H1 (cell line): Measurements from ENCODE around the gene EBNA1BP2. TPM values are rescaled to one million over a fixed set of nuclear protein-coding genes. Genes with fewer than 3 reads are reported as not detected.

ENCODE experiments used
- CTCF ChIA-PET: fragments of 300-600 bp; sonication (Branson Sonifier 250); formaldehyde crosslinking; loops from one replicate; lab custom pipeline; 2021; ENCODE audit not compliant: partially characterized antibody; lab: Charles Lee
- POLR2A ChIA-PET: fragments of 300-600 bp; sonication (Branson Sonifier 250); formaldehyde crosslinking; loops from one replicate; lab custom pipeline; 2021; ENCODE audit warnings: inconsistent platforms; ENCODE audit not compliant: partially characterized antibody; lab: Charles Lee
- DNase-seq, 2 experiments: peaks; one replicate each; pipeline versions ENCODE4 v3.0.0 to v3.0.0-alpha.2; 2010 to 2022; ENCODE audit warnings: low spot score in 2 of 2, low read depth in 1 of 2, mixed read lengths in 1 of 2
- FAIRE-seq: peaks from 2 replicates; lab custom pipeline; 2011; peaks lifted over from hg19 to GRCh38; lab: Jason Lieb, UNC
- H2AFZ ChIP-seq: 2 replicates; pipeline ENCODE4 v1.8.1; 2012; ENCODE audit warnings: low read length, inconsistent platforms
- H2AK5ac ChIP-seq: 2 replicates; pipeline ENCODE4 v1.6.1; 2013; ENCODE audit warnings: low read depth, low read length
- H2BK120ac ChIP-seq: replicated peaks from 2 replicates; pipeline ENCODE3; 2013; ENCODE audit warnings: low read depth, low read length, inconsistent platforms
- H2BK12ac ChIP-seq: 2 replicates; pipeline ENCODE4 v1.6.1; 2013; ENCODE audit warnings: low read depth, low read length
- H2BK15ac ChIP-seq: 2 replicates; pipeline ENCODE4 v1.6.1; 2013; ENCODE audit warnings: low read length
- H2BK20ac ChIP-seq: 2 replicates; pipeline ENCODE4 v1.6.1; 2013; ENCODE audit warnings: low read length
- H2BK5ac ChIP-seq: 2 replicates; pipeline ENCODE4 v1.6.1; 2013; ENCODE audit warnings: low read depth, low read length
- H3K14ac ChIP-seq: 2 replicates; pipeline ENCODE4 v1.6.1; 2013; ENCODE audit warnings: inconsistent platforms; ENCODE audit not compliant: insufficient read length
- H3K18ac ChIP-seq: 2 replicates; pipeline ENCODE4 v1.6.1; 2013; ENCODE audit warnings: low read length; ENCODE audit errors: extremely low read depth
- H3K23ac ChIP-seq: 2 replicates; pipeline ENCODE4 v1.6.1; 2013; ENCODE audit warnings: inconsistent platforms; ENCODE audit not compliant: insufficient read length
- H3K23me2 ChIP-seq: 2 replicates; pipeline ENCODE4 v1.6.1; 2013; ENCODE audit warnings: low read depth, low read length
- H3K27ac ChIP-seq: 2 replicates; pipeline ENCODE4 v1.6.1; 2011; ENCODE audit warnings: low read depth, low read length, inconsistent platforms
- H3K27me3 ChIP-seq, 4 experiments: replicated peaks in 1 of 4; 1 replicate in 1 of 4; 2 replicates in 3 of 4; pipeline versions ENCODE4 v1.6.1 to v1.8.1; 2011 to 2013; ENCODE audit warnings: low read length in 3 of 4, mild to moderate bottlenecking in 3 of 4, inconsistent platforms in 2 of 4, mixed read lengths in 2 of 4, moderate library complexity in 1 of 4; ENCODE audit not compliant: control insufficient read depth in 3 of 4, insufficient read depth in 3 of 4; ENCODE audit errors: extremely low read depth in 1 of 4
- H3K36me3 ChIP-seq, 4 experiments: 2 replicates each; pipeline versions ENCODE4 v1.6.1 to v1.8.1; 2011 to 2013; ENCODE audit warnings: mild to moderate bottlenecking in 4 of 4, low read length in 3 of 4, moderate library complexity in 2 of 4, control low read depth in 1 of 4, inconsistent platforms in 1 of 4; ENCODE audit not compliant: insufficient read depth in 4 of 4, control insufficient read depth in 2 of 4
- H3K4ac ChIP-seq: replicated peaks from 2 replicates; pipeline ENCODE3; 2013; ENCODE audit warnings: low read length, low read depth, mixed read lengths, inconsistent platforms; ENCODE audit not compliant: insufficient read length
- H3K4me1 ChIP-seq, 4 experiments: replicated peaks in 1 of 4; 1 replicate in 1 of 4; 2 replicates in 3 of 4; pipeline versions ENCODE4 v1.6.1 to v1.8.1; 2011 to 2013; ENCODE audit warnings: low read length in 3 of 4, inconsistent platforms in 2 of 4, mixed read lengths in 1 of 4; ENCODE audit not compliant: insufficient read depth in 4 of 4, control insufficient read depth in 3 of 4
- H3K4me2 ChIP-seq, 2 experiments: 2 replicates each; pipeline versions ENCODE4 v1.6.1 to v1.8.1; 2011 to 2013; ENCODE audit warnings: low read depth in 2 of 2, low read length in 2 of 2, control low read depth in 1 of 2, inconsistent platforms in 1 of 2, mild to moderate bottlenecking in 1 of 2; ENCODE audit not compliant: insufficient read depth in 1 of 2
- H3K4me3 ChIP-seq, 4 experiments: fragments of 200-600, 300-600 bp in 1 of 4; sonication (generic), shearing (Covaris generic), sonication (Bioruptor Twin) in 1 of 4; 2 replicates each; pipeline versions ENCODE4 v1.5.1 to v1.8.1; 2011 to 2016; ENCODE audit warnings: low read length in 4 of 4, low read depth in 3 of 4, control low read depth in 2 of 4, inconsistent platforms in 2 of 4, mild to moderate bottlenecking in 2 of 4, mixed read lengths in 1 of 4, moderate library complexity in 1 of 4; ENCODE audit not compliant: insufficient read depth in 2 of 4; ENCODE audit errors: extremely low read depth in 1 of 4
- H3K56ac ChIP-seq: replicated peaks from 2 replicates; pipeline ENCODE3; 2013; ENCODE audit warnings: low read depth, mild to moderate bottlenecking, mixed read lengths, low read length, inconsistent platforms; ENCODE audit not compliant: insufficient read length
- H3K79me1 ChIP-seq: 2 replicates; pipeline ENCODE4 v1.6.1; 2013; ENCODE audit warnings: low read depth, low read length, control low read depth
- H3K79me2 ChIP-seq, 2 experiments: 2 replicates each; pipeline versions ENCODE4 v1.6.1 to v1.8.1; 2012 to 2013; ENCODE audit warnings: low read length in 2 of 2, mild to moderate bottlenecking in 2 of 2, inconsistent platforms in 1 of 2; ENCODE audit not compliant: insufficient read depth in 2 of 2, control insufficient read depth in 1 of 2
- H3K9ac ChIP-seq, 4 experiments: replicated peaks in 1 of 4; 1 replicate in 1 of 4; 2 replicates in 3 of 4; pipeline versions ENCODE4 v1.6.1 to v1.8.1; 2011 to 2013; ENCODE audit warnings: low read depth in 3 of 4, low read length in 3 of 4, control low read depth in 2 of 4, mild to moderate bottlenecking in 2 of 4, moderate library complexity in 2 of 4, inconsistent platforms in 1 of 4; ENCODE audit errors: extremely low read depth in 1 of 4
- H3K9me3 ChIP-seq, 2 experiments: 2 replicates each; pipeline versions ENCODE4 v1.6.1 to v1.8.1; 2012 to 2013; ENCODE audit warnings: mild to moderate bottlenecking in 2 of 2, moderate library complexity in 2 of 2, control low read depth in 1 of 2, inconsistent platforms in 1 of 2, low read depth in 1 of 2, low read length in 1 of 2, mixed read lengths in 1 of 2; ENCODE audit not compliant: insufficient read depth in 2 of 2
- H4K20me1 ChIP-seq, 2 experiments: replicated peaks in 1 of 2; 2 replicates each; pipeline versions ENCODE3 to v1.8.1; 2011 to 2013; ENCODE audit warnings: inconsistent platforms in 2 of 2, low read length in 2 of 2, mild to moderate bottlenecking in 1 of 2; ENCODE audit not compliant: insufficient read depth in 2 of 2, control insufficient read depth in 1 of 2
- H4K5ac ChIP-seq: 2 replicates; pipeline ENCODE4 v1.6.1; 2013; ENCODE audit warnings: low read length, low read depth, mixed read lengths, inconsistent platforms; ENCODE audit not compliant: insufficient read length
- H4K8ac ChIP-seq: 2 replicates; pipeline ENCODE4 v1.8.0; 2013; ENCODE audit warnings: mild to moderate bottlenecking, moderate library complexity, low read length, inconsistent platforms; ENCODE audit not compliant: insufficient read depth; ENCODE audit errors: extremely low read depth
- H4K91ac ChIP-seq: replicated peaks from 2 replicates; pipeline ENCODE3; 2013; ENCODE audit warnings: low read length, mixed read lengths, inconsistent platforms; ENCODE audit not compliant: insufficient read length
- BCL11A ChIP-seq, 2 experiments: IDR thresholded peaks; one replicate each; pipeline ENCODE4 v1.6.1; 2011; ENCODE audit warnings: low read depth in 2 of 2, low read length in 2 of 2, mild to moderate bottlenecking in 2 of 2
- BRCA1 ChIP-seq: IDR thresholded peaks from 2 replicates; pipeline ENCODE4 v1.6.1; 2012; ENCODE audit warnings: low read depth, low read length, improper control_type of control experiment
- CBX5 ChIP-seq: fragments of 300-800, 300-1000 bp; sonication (generic); IDR thresholded peaks from 2 replicates; pipeline ENCODE4 v1.7.1; 2016; ENCODE audit warnings: antibody characterized with exemption, low read length, low read depth
- EP300 ChIP-seq, 2 experiments: IDR thresholded peaks; 1 replicate in 1 of 2; 2 replicates in 1 of 2; pipeline ENCODE4 v1.6.1; 2011 to 2012; ENCODE audit warnings: low read depth in 2 of 2, low read length in 2 of 2, mild to moderate bottlenecking in 2 of 2, borderline replicate concordance in 1 of 2, inconsistent platforms in 1 of 2, moderate library complexity in 1 of 2
- MAFK ChIP-seq: IDR thresholded peaks from 2 replicates; pipeline ENCODE4 v1.6.1; 2012; ENCODE audit warnings: low read depth, mild to moderate bottlenecking, improper control_type of control experiment, low read length
- NRF1 ChIP-seq: IDR thresholded peaks from 2 replicates; pipeline ENCODE4 v1.6.1; 2011; ENCODE audit warnings: mild to moderate bottlenecking, low read depth, low read length, improper control_type of control experiment
- SP1 ChIP-seq: IDR thresholded peaks from 2 replicates; pipeline ENCODE4 v1.6.1; 2011; ENCODE audit warnings: low read depth, low read length
- WGBS, 2 experiments: shearing (Covaris generic) in 1 of 2; methylation state at CpG; one replicate each; pipeline versions ENCODE4 v1.1.6 to v1.1.7; 2013 to 2015; ENCODE audit warnings: low lambda C conversion rate in 2 of 2, mixed read lengths in 2 of 2, inconsistent platforms in 1 of 2, low coverage in 1 of 2, missing lambda C conversion rate in 1 of 2; ENCODE audit not compliant: insufficient replicate concordance in 2 of 2, insufficient coverage in 1 of 2, insufficient read length in 1 of 2; ENCODE audit errors: extremely low coverage in 1 of 2, missing lambda C conversion rate in 1 of 2; 5-methylcytosine and 5-hydroxymethylcytosine counted together
- polyA plus RNA-seq, 7 experiments: library from polyadenylated mRNA; depleted of rRNA in 3 of 7; stranded (reverse) in 5 of 7; unstranded in 2 of 7; fragments of >200 nt in 5 of 7; fragments of 200-250 nt in 2 of 7; gene quantifications; 1 replicate in 5 of 7; 2 replicates in 1 of 7; 4 replicates in 1 of 7; pipeline versions ENCODE4 v1.2.1 to v1.2.3, GENCODE V29; 2011 to 2013; ENCODE audit warnings: missing spikeins in 2 of 7, mixed read lengths in 2 of 7
- total RNA-seq: library from RNA; stranded (reverse); fragmentation: NEBNext Ultra II Directional; extraction: Animal tissue kit (Norgen Biotek cat#: 25700); gene quantifications from 2 replicates; pipeline ENCODE4 v1.2.1, GENCODE V29; 2021

Gene EBNA1BP2
- total and polyA plus RNA-seq, 2 of the 8 experiments (the other 6 are each of a cell fraction or from before 2014, with no cell fraction given) = 31.0 to 104 TPM

DNA sequence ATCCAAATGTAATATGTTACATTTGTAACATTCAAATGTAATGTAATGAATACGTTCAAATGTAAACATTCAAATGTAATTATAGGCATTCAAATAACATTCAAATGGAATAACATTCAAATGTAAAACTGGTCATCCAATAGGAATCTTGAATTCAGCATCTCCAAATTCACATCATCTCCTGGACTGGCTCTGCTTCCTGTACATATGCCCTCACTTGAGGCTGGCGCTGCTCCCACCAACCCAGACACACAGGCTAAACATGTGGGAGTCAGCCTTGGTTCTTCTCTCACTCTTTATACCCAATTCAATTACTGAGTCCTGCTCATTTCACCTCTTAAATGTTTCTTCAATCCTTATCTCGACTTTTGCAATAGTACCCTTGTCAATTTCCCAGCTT, 6.9 kb downstream of the EBNA1BP2 start:
- H4K8ac ChIP-seq = no peak overlapping the region
- no peak overlapping the region for H3K4me3 ChIP-seq
- H3K9ac ChIP-seq = no peak overlapping the region
- H3K79me2 ChIP-seq = peaks cover 0 to under 1% of the 10 kb centered on the region in 2 experiments; a peak in 1 of 4 replicates
- no peak overlapping the region for H4K91ac ChIP-seq
- H3K27ac ChIP-seq = no peak overlapping the region
- H3K27me3 ChIP-seq = no peaks in the 10 kb centered on the region
- H3K79me1 ChIP-seq = no peaks in the 10 kb centered on the region
- H3K18ac ChIP-seq = no peak overlapping the region
- no peak overlapping the region for H2BK15ac ChIP-seq
- peaks cover 7 to 59% (median 39%) of the 10 kb centered on the region in 4 experiments for H3K36me3 ChIP-seq
- no peak for DNase-seq
- ChIA-PET POLR2A (interaction anchor here (1.0 to 1.6 kb wide), 2 partner anchors 13 to 42 kb away, joined by 3 to 4 read pairs; no protein-coding TSS in a partner anchor), CTCF (interaction anchor here (0.6 to 1.1 kb wide), 4 partner anchors 66 to 348 kb away, joined by 3 to 4 read pairs (median 3); partner anchors contain the start of genes ERMAP and SVBP)
- H3K23me2 ChIP-seq = no peaks in the 10 kb centered on the region
- H3K4me1 ChIP-seq = no peaks in the 10 kb centered on the region
- H2AK5ac ChIP-seq = no peak overlapping the region
- H3K9me3 ChIP-seq = no peaks in the 10 kb centered on the region
- no peaks in the 10 kb centered on the region for H4K20me1 ChIP-seq
- no peak overlapping the region for H3K23ac ChIP-seq
- H2BK120ac ChIP-seq = no peak overlapping the region
- H2BK20ac ChIP-seq = no peak overlapping the region
- no peak overlapping the region for H3K4ac ChIP-seq
- H2BK12ac ChIP-seq = no peak overlapping the region
- no peak overlapping the region for H3K56ac ChIP-seq
- no peak for FAIRE-seq
- H4K5ac ChIP-seq = no peak overlapping the region
- no peak overlapping the region for H3K14ac ChIP-seq
- no peak overlapping the region for H3K4me2 ChIP-seq
- H2BK5ac ChIP-seq = no peak overlapping the region
- WGBS, 2 experiments = 90% methylated on average over 3 of the region's 3 CpGs; no CpG with 5 or more reads in 1 of the 2 experiments
- H2AFZ ChIP-seq = no peak overlapping the region
- TF ChIP-seq CBX5 = no peak
- TF ChIP-seq MAFK = no peak
- no peak for TF ChIP-seq BCL11A (IDR thresholded peaks at IDR 0.05; ENCODE audit: low read depth in 2 of 2, low read length in 2 of 2)
- TF ChIP-seq NRF1 = no peak
- TF ChIP-seq EP300 (IDR thresholded peaks at IDR 0.05; ENCODE audit: borderline replicate concordance in 1 of 2, low read depth in 2 of 2, low read length in 2 of 2) = no peak
- no peak for TF ChIP-seq SP1
- no peak for TF ChIP-seq BRCA1
